Measurements from ENCODE around the gene CMTM1. TPM values are rescaled to one million over a fixed set of nuclear protein-coding genes. Genes with fewer than 3 reads are reported as not detected.
"Not testable (repeated sequence)": the region's sequence is repeated elsewhere in the genome, so short reads cannot be mapped to it uniquely, and the experiment has no call there.

CMTM1 gene
- polyA plus RNA-seq, 3 donors = 5.5 to 7.9 (median 7.3) TPM

GRCh38 chr16:66581246-66581952, 15.2 kb downstream of the CMTM1 start:
- DNase-seq (ENCODE audit: extremely low read depth in 1 of 11, low read depth in 9 of 11, low spot score in 4 of 11) = no peak

GRCh38 chr16:66585481-66586239, 19.4 kb downstream of the CMTM1 start:
- no peak for DNase-seq (ENCODE audit: extremely low read depth in 1 of 11, low read depth in 9 of 11, low spot score in 4 of 11)

- DNase-seq (ENCODE audit: extremely low read depth in 1 of 11, low read depth in 9 of 11, low spot score in 4 of 11) = no peak
Measured at GRCh38 chr16:66587881-66588600, 21.8 kb downstream of the CMTM1 start.

GRCh38 chr16:66588981-66589713, 22.9 kb downstream of the CMTM1 start:
- no peak for DNase-seq (ENCODE audit: extremely low read depth in 1 of 11, low read depth in 9 of 11, low spot score in 4 of 11)

GRCh38 chr16:66590322-66590721, 24.1 kb downstream of the CMTM1 start:
- DNase-seq (ENCODE audit: extremely low read depth in 1 of 11, low read depth in 9 of 11, low spot score in 4 of 11) = no peak

GRCh38 chr16:66591018-66591417, 24.8 kb downstream of the CMTM1 start:
- DNase-seq (ENCODE audit: extremely low read depth in 1 of 11, low read depth in 9 of 11, low spot score in 4 of 11) = no peak

- DNase-seq (ENCODE audit: extremely low read depth in 1 of 11, low read depth in 9 of 11, low spot score in 4 of 11) = no peak
Measured at GRCh38 chr16:66592241-66592640, 26.0 kb downstream of the CMTM1 start.

GRCh38 chr16:66592814-66593213, 26.6 kb downstream of the CMTM1 start:
- no peak for DNase-seq (ENCODE audit: extremely low read depth in 1 of 11, low read depth in 9 of 11, low spot score in 4 of 11)

GRCh38 chr16:66594739-66595138, 28.5 kb downstream of the CMTM1 start:
- no peak for DNase-seq (ENCODE audit: extremely low read depth in 1 of 11, low read depth in 9 of 11, low spot score in 4 of 11)

- not testable (repeated sequence) for DNase-seq (ENCODE audit: extremely low read depth in 1 of 11, low read depth in 9 of 11, low spot score in 4 of 11)
Measured at GRCh38 chr16:66596559-66596958, 30.3 kb downstream of the CMTM1 start.

- no peak for DNase-seq (ENCODE audit: extremely low read depth in 1 of 11, low read depth in 9 of 11, low spot score in 4 of 11)
Measured at GRCh38 chr16:66596986-66597848, 31.0 kb downstream of the CMTM1 start.

- no peak for DNase-seq (ENCODE audit: extremely low read depth in 1 of 11, low read depth in 9 of 11, low spot score in 4 of 11)
Measured at GRCh38 chr16:66598111-66598510, 31.9 kb downstream of the CMTM1 start.

- no peak for DNase-seq (ENCODE audit: extremely low read depth in 1 of 11, low read depth in 9 of 11, low spot score in 4 of 11)
Measured at GRCh38 chr16:66599726-66600125, 33.5 kb downstream of the CMTM1 start.

- no peak for DNase-seq (ENCODE audit: extremely low read depth in 1 of 11, low read depth in 9 of 11, low spot score in 4 of 11)
Measured at GRCh38 chr16:66600477-66600876, 34.2 kb downstream of the CMTM1 start.

- DNase-seq (ENCODE audit: extremely low read depth in 1 of 11, low read depth in 9 of 11, low spot score in 4 of 11) = no peak
Measured at GRCh38 chr16:66601471-66601870, 35.2 kb downstream of the CMTM1 start.

- peak in 8 of 11 donors; percentile 32 to 68 (median 56) for DNase-seq (ENCODE audit: extremely low read depth in 1 of 11, low read depth in 9 of 11, low spot score in 4 of 11)
Measured at GRCh38 chr16:66603537-66604375, 37.5 kb downstream of the CMTM1 start.

GRCh38 chr16:66604376-66605176, 38.3 kb downstream of the CMTM1 start, which contains the start of gene CMTM3:
Gene CMTM3, plus strand, starts transcription at chr16:66604704. Its CDS starts 102 bp downstream, at chr16:66604806.
- DNase-seq (ENCODE audit: extremely low read depth in 1 of 11, low read depth in 9 of 11, low spot score in 4 of 11) = peak in 8 of 11 donors; percentile 55 to 71 (median 62)

Data from renal cortex interstitium (tissue), 11 donors.